ENCODE results near the gene MTREX.
"Not testable (repeated sequence)": the region's sequence is repeated elsewhere in the genome, so short reads cannot be mapped to it uniquely, and the experiment has no call there.

MTREX gene

DNA sequence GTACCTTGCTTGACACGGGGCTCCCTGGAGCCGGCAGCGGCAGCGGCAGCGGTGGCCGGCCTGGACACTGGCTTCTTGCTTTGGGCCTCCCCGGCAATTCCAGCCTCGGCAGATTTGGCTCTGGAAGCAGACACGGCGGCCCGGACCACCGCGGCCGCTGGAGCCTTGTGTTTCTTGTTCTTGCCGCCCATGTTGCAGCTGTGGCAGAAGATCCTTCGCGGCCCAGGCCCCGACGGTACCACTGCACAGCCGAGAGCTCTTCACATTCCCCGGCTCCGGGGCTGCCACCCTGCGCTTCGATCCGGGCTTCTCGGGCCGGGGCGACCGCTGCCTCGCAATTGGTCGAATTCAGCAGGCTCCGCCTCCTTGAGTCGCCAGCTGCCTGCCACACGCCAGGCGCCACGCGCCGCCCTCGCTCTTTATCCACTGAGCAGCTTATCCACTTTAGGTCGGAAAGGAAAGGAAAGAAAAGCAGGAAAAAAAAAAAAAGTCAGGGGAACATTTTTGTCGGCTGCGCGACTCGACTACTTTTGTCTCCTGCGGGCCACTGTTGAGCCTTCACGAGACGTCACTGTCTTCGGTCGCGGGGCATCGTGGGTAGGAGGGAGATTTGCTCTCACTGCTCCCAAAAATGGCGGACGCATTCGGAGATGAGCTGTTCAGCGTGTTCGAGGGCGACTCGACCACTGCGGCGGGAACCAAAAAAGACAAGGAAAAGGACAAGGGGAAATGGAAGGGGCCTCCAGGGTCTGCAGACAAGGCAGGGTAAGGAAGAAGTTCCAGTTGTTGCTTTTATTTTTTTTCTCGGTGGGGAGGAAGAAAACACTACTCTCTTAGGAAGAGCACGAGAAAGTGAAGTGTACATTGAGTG is at the start of gene MTREX, which contains the start of gene DHX29:
Gene MTREX (plus strand): TSS at position 607 of the 871 bp plus-strand sequence. CDS start 25 bp downstream, at position 632.
Gene DHX29 (minus strand): TSS at position 312 of the 871 bp plus-strand sequence. CDS start 121 bp downstream, at position 191.
- in situ Hi-C loops (cut with MboI; ENCODE audit: low sequenced_read_pairs), result no loop called here

DNA sequence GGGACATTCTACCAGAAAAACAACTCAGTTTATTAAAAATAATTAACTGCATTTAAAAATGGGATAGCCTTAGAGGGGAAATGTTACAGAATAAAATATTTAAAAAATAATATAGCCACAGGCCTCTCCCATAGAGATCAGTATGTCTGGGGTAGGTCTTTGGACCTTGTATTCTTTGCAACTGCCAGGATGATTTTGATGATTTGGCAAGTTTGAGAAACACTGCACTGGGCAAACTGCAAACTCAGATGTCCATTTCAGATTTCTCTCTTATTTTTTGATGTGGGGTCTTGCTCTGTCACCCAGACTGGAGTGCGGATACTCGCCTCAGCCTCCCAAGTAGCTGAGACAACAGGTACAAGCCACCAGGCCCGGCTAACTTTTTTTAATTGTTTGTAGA is 49.5 kb upstream of the MTREX start:
- in situ Hi-C loops (cut with MboI; ENCODE audit: low sequenced_read_pairs), result no loop called here

DNA sequence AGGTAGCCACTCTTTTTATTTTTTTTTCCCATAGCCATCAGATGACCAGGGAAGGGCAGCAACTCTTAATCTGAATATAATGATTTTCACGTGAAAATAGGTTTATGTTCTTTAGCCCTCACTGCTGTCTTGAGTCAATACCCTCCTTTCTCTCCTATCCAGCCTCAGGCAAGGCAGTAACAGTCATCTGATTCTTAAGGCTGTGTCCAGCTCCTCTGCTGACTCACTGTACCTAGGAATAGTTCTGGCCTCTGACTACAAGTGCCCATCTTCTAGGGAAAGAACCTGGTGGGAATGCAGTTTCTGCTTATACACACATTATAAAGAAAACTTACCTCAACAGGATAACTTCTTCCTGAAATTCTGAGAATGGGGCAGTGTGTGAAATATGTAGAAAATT is 31.0 kb upstream of the MTREX start:
- in situ Hi-C loops (cut with MboI; ENCODE audit: low sequenced_read_pairs), result no loop called here

DNA sequence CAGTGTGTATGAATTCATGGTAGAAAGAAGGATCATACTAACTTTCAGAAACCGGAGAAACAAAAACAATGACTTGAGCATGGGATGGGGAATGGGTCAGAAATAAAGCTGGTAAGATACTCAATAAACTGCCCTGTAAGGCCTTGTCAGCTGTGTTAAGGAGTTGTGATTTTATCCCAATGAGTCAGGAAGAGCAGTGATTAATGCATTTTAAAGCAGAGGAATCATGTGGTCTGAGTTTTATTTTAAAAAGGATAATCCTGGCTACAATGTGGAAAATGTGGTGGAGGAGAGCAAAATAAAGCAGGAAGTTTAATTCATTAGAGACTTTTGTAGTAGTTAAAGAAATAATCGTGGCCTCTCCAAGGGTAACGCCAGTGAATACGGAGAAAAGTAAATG is 29.0 kb upstream of the MTREX start:
- in situ Hi-C loops (cut with MboI; ENCODE audit: low sequenced_read_pairs), result no loop called here

GRCh38 chr5:55286411-55286933 is 21.3 kb upstream of the MTREX start:
- in situ Hi-C loops (cut with MboI; ENCODE audit: low sequenced_read_pairs), result no loop called here

GRCh38 chr5:55289808-55290207 is 18.0 kb upstream of the MTREX start:
- in situ Hi-C loops (cut with MboI; ENCODE audit: low sequenced_read_pairs), result no loop called here

GRCh38 chr5:55290991-55291390 is 16.8 kb upstream of the MTREX start:
- in situ Hi-C loops (cut with MboI; ENCODE audit: low sequenced_read_pairs), result no loop called here

DNA sequence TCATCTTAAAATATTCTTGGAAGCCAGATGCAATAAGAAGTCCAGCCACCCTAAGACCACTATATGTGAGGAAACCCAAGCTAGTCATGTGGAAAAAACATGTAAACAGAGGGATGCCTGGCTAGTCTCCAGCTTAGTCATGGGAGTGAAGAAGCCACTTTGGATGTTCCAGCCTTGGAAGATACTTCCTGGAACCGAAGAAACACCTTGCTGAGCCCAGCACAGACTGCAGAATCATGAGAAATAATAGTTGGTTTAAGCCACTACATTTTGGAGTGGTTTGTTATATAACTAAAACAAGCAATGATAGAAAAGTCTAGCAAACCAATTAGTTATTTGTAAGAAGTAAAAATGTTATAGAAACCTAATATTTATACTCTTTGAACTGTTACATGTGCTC is 12.9 kb upstream of the MTREX start:
- in situ Hi-C loops (cut with MboI; ENCODE audit: low sequenced_read_pairs), result no loop called here

- in situ Hi-C loops (cut with MboI; ENCODE audit: low sequenced_read_pairs), result no loop called here
These were observed 6.9 kb upstream of the MTREX start for GRCh38 chr5:55300890-55301289.

DNA sequence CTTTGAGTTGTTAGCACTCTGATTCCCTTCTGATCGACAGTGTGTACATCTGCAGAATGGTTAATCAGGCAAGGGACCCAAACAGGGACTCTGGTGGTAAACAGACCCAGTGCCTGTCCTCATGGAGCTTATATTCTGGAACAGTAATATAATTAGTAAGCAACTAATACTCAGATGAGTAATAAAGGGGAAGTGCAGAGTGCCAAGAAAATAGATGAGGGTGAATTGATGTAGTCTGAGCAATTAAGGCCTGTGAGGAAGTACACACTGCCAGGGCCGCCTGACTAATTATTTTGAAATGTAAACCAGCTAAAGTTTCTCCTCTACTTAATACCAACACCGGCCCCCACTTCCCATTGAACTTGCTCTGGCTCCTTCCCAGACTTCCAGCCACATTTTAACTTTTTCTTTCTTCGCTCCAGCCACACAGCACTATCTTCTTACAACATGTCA is 4.5 kb upstream of the MTREX start:
- in situ Hi-C loops (cut with MboI; ENCODE audit: low sequenced_read_pairs), result no loop called here

- in situ Hi-C loops (cut with MboI; ENCODE audit: low sequenced_read_pairs), result no loop called here
These were observed 3.2 kb upstream of the MTREX start for GRCh38 chr5:55304584-55304983.

DNA sequence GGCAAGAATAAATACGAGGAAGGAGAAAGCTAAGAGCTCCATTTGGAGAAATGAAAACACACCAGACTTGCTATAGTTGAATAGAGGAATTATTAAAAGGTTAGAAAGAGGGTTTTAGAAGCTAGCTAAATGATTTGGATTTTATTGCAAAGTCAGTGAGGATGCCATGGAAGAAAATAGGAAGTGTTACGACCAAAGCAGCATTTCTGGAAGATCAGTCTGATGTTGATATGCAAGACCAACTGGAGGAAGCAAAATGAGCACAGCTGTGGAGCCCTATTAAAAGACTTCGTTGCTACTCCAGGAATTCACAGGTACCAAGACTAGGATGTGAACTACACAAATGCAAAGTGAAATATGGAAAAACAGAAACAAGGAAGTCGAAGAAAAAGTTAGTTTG is 2.4 kb upstream of the MTREX start:
- in situ Hi-C loops (cut with MboI; ENCODE audit: low sequenced_read_pairs), result no loop called here

DNA sequence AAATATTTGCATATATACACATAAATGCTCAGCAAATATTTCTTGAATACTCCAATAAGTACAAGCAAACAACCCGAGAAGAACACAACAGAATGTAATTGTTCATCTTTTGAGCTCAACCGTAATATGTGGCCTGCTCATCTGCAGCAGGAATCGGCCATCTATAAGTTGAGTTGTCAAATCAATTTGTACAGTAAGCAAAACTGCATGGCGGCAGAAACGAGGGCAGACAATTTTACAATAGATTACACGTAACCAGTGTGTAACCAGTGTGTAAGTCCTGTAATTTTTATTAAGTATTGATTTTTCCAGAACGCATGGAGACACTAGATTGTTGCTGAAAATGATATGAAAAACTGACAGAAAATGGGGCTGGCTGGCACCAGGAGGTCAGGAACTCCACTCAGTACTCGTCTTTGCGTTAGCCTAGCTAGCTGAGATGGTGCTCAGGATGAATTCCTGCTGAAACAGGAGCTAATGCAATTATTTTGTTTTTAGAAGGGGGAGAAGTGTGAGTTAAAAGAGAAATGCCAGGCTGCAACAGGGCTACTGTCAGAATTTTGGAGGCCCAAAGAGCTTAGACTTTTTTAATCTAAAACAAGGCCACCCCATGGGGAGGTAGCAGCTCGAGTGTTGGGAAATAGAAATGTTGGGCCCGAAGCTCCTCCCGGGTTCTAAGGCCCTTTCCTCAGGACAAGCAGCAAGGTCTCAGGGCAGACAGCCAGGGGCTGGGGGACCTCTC is 977 bp upstream of the MTREX start:
- in situ Hi-C loops (cut with MboI; ENCODE audit: low sequenced_read_pairs), result no loop called here

- in situ Hi-C loops (cut with MboI; ENCODE audit: low sequenced_read_pairs), result no loop called here
These were observed 556 bp downstream of the MTREX start for GRCh38 chr5:55308254-55308836.

- in situ Hi-C loops (cut with MboI; ENCODE audit: low sequenced_read_pairs), result no loop called here
These were observed 6.3 kb downstream of the MTREX start for GRCh38 chr5:55313870-55314617.

- in situ Hi-C loops (cut with MboI; ENCODE audit: low sequenced_read_pairs), result no loop called here
These were observed 8.5 kb downstream of the MTREX start for GRCh38 chr5:55316289-55316688.

- in situ Hi-C loops (cut with MboI; ENCODE audit: low sequenced_read_pairs), result no loop called here
These were observed 9.0 kb downstream of the MTREX start for GRCh38 chr5:55316837-55317236.

DNA sequence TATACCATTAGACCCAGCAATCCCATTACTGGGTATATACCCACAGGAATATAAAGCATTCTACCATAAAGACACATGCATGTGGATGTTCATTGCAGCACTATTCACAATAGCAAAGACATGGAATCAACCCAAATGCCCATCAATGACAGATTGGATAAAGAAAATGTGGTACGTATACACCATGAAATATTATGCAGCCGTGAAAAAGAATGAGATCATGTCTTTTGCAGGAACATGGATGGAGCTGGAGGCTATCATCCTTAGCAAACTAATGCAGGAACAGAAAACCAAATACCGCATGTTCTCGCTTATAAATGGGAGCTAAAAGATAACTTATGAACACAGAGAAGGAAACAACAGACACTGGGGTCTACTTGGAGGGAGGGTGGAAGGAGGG is 10.4 kb downstream of the MTREX start:
- in situ Hi-C loops (cut with MboI; ENCODE audit: low sequenced_read_pairs), result not testable (repeated sequence)

GRCh38 chr5:55319491-55319890 is 11.7 kb downstream of the MTREX start:
- in situ Hi-C loops (cut with MboI; ENCODE audit: low sequenced_read_pairs), result no loop called here

DNA sequence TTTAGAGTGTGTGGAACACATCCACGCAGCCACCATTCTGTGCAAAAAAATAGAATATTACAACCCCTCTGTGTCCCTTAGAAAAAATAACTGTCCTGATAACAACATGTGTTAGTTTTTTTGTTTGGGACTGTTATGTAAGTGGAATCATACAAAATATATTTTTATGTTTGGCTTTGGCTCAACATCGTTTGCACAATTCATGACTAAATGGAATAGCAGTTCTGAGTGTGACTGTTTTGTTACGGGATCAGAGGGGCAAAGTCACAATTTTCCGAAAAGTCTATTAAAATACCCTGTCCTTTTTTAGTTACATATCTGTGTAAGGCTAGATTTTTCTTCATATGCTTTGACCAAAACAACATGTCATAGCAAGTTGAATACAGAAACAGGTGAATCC is 12.8 kb downstream of the MTREX start:
- in situ Hi-C loops (cut with MboI; ENCODE audit: low sequenced_read_pairs), result no loop called here

DNA sequence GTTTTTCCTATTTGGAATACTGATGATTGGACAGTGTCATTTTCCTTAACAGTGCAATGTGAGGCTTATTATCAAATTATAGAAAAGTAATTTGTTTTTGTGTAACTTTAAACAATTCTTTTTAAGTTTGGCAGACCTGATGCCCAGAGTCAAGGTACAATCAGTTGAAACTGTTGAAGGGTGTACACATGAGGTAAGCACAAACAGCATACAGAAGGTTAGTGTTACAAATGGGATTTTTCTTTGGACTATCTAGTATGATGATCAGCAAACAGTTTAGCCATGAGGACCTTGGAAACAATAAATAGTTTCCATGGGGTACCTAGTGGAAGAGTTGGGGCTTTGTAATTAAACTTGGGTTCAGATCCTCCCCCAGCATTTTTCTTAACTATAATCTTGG is 16.2 kb downstream of the MTREX start:
- in situ Hi-C loops (cut with MboI; ENCODE audit: low sequenced_read_pairs), result no loop called here

Measured in HL-60/S4 treated with phorbol 12-myristate 13-acetate at 8.2 ng/mL for 4 days and 3 days (cell line).